Kidney glomerular epithelial cell (primary cell): ENCODE data around the gene CCL5.

Experiments used
- DNase-seq: peaks from one replicate; lab custom pipeline; 2025; lab: John Stamatoyannopoulos, UW

Gene CCL5

GRCh38 chr17:35867574-35867973, 12.6 kb downstream of the CCL5 start:
- no peak for DNase-seq

DNA sequence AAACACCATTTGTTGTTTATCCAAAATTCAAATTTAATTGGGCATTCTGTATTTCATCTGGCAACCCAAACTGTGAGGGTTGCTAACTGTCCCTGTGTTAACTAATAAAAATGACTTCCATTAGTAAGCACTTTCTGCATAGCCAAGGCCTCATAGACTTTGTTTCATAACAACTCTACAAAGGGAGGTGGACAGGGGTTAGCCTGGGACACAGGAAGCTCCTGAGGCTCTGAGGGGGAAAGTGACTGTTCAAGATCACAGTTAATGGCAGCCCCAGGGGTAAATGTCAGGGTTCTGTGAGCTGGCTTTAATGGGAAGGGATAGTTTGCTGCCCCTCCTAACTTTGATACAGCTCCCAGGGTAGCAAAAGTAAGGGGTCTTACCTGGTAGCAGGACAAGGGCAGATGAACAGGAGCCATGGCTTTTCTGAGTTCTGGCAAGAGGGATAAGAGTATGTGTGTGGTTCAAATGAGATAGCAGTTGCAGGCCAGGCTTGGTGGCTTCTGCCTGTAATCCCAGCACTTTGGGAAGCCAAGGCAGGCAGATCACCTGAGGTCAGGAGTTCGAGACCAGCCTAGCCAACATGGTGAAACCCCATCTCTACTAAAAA, 13.7 kb downstream of the CCL5 start:
- no peak for DNase-seq

DNA sequence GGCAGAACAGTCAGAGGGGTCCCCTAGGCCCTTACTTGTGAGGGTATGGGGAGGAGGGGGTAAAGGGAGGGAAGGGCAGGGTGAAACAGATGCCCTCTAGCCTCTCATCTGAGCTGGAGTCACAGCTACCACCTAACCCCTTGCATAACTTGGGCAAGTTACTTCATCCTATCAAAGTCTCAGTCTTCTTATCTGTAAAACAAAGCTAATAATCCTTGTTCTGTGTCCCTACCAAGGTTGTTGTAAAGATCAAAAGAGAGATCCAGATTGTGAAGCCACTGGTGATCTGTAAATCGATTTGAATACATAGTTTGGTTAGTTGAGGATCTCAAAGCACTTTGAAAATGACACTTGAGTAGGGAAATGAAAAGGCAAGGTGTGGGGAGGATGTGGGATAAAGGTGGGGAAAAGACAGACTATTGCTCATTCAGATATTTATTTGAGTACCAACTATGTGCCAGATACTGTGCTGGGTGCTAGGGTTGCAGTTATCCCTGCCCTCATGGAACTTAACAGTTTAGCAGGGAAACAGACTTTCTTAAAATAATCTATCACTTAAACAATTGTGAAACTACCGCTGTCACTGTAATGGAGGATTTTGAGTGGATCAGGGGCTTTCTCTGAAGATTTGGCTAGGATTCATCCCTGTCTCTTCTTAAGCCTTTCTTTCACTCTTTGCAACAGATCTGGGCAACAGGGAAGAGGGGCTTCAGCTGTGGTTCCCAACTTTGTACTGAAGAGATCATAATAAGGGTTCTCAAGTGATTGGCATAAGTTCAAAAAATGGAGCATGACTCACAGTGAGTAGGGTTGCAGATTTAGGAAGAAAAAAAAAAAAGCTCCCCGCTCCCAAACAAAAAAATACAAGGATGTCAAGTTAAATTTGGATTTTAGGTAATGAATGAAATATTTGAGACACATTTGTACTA, 14.5 kb downstream of the CCL5 start:
- no peak for DNase-seq

- DNase-seq = no peak
Observed at GRCh38 chr17:35864853-35865252, 15.3 kb downstream of the CCL5 start.

DNA sequence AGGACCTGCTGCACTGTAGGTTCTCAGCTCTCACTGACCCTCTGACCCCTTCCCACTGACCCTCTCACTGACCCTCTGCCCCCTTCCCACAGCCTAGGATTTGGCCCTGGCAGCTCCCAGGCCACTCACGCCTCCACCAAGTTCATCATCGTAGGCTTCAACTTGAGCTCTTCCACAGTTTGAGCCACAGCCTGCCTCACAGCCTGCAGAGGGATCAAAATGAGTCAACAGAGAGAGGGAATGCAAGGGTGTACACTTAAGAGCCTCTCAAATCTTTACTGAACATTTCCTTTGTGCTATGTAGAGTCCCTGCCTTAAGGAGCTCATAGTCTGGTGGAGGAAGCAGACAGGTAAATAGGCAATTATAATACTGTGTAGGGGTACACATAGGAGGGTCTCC, 23.6 kb downstream of the CCL5 start:
- no peak for DNase-seq

DNA sequence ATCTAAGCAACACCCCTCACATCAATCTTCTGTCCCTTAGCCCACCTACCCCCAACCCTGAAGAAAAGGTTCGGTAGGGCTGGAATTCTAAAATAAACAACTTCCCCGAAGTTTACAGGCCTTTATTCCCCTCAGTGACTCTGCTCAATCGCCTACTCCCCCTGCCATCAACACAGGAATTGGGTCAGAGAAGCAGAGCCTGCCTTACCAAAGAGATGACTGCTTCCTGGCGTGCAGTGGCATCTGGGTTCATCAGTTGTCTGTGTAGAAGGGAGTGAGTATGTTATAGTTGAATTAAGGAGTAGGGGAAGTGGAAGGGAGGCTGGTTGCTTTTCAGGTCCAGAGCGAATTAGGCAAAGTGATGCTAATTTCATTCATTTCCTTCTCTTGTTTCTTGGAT, 24.2 kb downstream of the CCL5 start:
- no peak for DNase-seq

DNA sequence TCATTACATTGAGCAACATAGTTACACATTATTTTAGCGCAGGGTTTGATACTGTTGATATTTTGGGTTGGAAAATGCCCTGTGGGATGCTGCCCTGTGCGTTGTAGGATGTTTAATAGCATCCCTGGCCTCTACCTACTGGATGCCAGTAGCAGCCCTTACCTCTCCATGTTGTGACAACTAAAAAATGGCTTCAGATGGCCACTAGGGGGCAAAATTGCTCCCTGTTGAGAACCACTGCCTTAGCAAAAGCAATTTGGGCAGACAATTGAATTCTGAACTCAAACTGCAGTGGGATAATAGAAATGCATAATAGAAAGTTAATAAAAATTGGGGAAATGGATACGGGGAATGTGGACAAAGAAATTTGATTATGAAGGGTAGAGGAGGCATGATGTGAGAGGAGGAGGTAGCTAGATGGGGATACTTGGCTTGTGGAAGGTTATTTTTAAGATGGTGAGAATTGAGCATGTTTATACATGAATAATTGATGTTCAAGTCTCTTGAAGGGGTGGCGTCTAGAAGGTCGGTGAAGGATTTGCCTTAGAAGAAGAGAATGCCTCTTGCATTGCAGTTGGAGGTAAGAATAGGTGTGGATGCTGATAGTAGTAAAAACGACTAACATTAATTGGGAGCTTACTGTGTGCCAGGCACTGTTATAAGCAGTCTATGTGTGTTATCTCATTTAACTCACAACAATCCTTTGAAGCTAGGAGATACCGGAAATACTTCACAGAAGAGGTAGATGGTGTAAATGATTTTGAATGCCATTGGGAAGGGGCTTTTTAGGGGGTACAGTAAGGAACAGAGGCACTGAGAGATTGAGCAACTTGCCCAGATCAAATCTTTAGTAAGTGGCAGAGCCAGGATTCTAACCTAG, 30.5 kb downstream of the CCL5 start:
- DNase-seq = peak; percentile 44

GRCh38 chr17:35847633-35848373, 32.4 kb downstream of the CCL5 start:
- no peak for DNase-seq

- no peak for DNase-seq
Observed at GRCh38 chr17:35847006-35847405, 33.2 kb downstream of the CCL5 start.

DNA sequence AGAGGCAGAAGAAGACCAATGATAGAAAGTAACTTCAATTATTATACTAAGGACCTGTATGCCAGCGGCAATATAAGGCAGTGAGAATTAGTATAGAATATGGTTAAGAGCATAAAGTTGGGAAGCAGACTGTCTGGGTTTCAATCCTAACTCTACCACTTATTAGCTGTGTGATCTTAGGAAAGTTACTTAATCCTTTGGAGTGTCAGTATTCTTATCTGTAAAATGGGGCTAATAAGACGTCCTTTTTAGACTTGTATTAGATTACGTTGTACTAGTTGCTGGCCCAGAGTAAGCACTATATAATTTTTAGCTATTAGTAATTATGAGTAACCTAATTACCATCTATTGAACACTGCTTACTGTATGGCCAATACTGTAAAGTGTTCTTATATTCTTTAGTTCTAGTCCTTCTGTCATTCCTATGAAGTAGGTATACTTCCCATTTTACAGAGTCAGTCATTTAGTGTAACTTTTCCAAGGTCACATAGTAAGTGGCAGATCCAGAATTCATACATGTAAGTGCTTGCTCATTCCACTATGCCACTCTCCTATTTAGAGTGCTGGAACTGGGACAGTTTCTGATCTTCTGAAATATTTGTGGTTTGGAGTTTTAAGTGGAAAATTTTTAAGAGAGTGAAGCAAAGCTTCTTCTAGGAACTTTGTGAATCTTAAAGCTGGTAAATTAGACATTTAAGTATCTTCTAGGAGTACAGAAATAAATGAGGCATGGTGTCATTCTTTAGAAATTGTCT, 33.9 kb downstream of the CCL5 start:
- no peak for DNase-seq

- no peak for DNase-seq
Observed at GRCh38 chr17:35844547-35844946, 35.6 kb downstream of the CCL5 start.

GRCh38 chr17:35843698-35844097, 36.5 kb downstream of the CCL5 start:
- DNase-seq = no peak

GRCh38 chr17:35842239-35842638, 37.9 kb downstream of the CCL5 start:
- no peak for DNase-seq

DNA sequence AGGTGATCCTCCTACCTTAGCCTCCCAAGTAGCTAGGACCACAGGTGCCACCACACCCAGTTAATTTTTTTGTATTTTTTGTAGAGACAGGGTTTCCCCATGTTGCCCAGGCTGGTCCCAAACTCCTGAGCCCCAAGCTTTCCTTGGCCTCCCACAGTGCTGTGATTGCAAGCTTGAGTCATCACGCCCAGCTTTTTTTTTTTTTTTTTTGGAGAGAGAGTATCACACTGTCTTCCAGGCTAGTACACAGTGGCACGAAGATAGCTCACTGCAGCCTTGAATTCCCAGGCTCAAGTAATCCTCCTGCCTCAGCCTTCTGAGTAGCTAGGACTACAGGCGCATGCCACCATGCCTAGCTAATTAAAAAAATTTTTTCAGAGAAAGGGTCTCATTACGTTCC, 38.7 kb downstream of the CCL5 start:
- DNase-seq = no peak

GRCh38 chr17:35841101-35841500, 39.1 kb downstream of the CCL5 start:
- no peak for DNase-seq

- DNase-seq = no peak
Observed at GRCh38 chr17:35825206-35825605, 55.0 kb downstream of the CCL5 start.
